Endodermal cell (in vitro differentiated cells): ENCODE results near the gene CTPS2. TPM values are rescaled to one million over a fixed set of nuclear protein-coding genes. Genes with fewer than 3 reads are reported as not detected.
A peak's percentile ranks its signal among the peaks of the same experiment; 100 is the strongest.
"Not testable (repeated sequence)": the region's sequence is repeated elsewhere in the genome, so short reads cannot be mapped to it uniquely, and the experiment has no call there.

Experiments
- DNase-seq: peaks from one replicate; pipeline ENCODE4 v3.0.0-alpha.2; 2017
- H3K27ac ChIP-seq: 2 replicates; pipeline ENCODE4 v1.5.1; 2013; ENCODE audit warnings: mild to moderate bottlenecking, low read depth, low read length, moderate library complexity
- H3K27me3 ChIP-seq: 2 replicates; pipeline ENCODE4 v1.6.1; 2013; ENCODE audit warnings: mild to moderate bottlenecking, low read length, moderate library complexity; ENCODE audit not compliant: insufficient read depth, control insufficient read depth, poor library complexity, severe bottlenecking
- H3K36me3 ChIP-seq: 2 replicates; pipeline ENCODE4 v1.7.0; 2013; ENCODE audit warnings: mild to moderate bottlenecking, low read length, moderate library complexity; ENCODE audit not compliant: control insufficient read depth, insufficient read depth
- H3K4me1 ChIP-seq: one replicate; pipeline ENCODE4 v1.7.0; 2013; ENCODE audit warnings: low read length; ENCODE audit not compliant: control insufficient read depth, insufficient read depth
- H3K4me3 ChIP-seq: 2 replicates; pipeline ENCODE4 v1.5.1; 2013; ENCODE audit warnings: mild to moderate bottlenecking, low read length, moderate library complexity
- H3K9ac ChIP-seq: 2 replicates; pipeline ENCODE4 v1.6.1; 2013; ENCODE audit warnings: mild to moderate bottlenecking, low read length, moderate library complexity; ENCODE audit not compliant: poor library complexity, severe bottlenecking; ENCODE audit errors: extremely low read depth
- H3K9me3 ChIP-seq: 2 replicates; pipeline ENCODE4 v1.6.1; 2013; ENCODE audit warnings: mild to moderate bottlenecking, low read length, moderate library complexity; ENCODE audit not compliant: control insufficient read depth
- H3K27ac Mint-ChIP-seq: 2 replicates; pipeline ENCODE4 v1.8.0; 2020; ENCODE audit warnings: mixed read lengths
- H3K27me3 Mint-ChIP-seq: 2 replicates; pipeline ENCODE4 v1.8.0; 2021; ENCODE audit warnings: mild to moderate bottlenecking, mixed read lengths; ENCODE audit not compliant: insufficient read depth
- H3K36me3 Mint-ChIP-seq: 2 replicates; pipeline ENCODE4 v1.8.0; 2020; ENCODE audit warnings: low read depth, mixed read lengths
- H3K4me1 Mint-ChIP-seq: 2 replicates; pipeline ENCODE4 v1.8.0; 2020; ENCODE audit warnings: mixed read lengths
- H3K4me3 Mint-ChIP-seq: 2 replicates; pipeline ENCODE4 v1.8.0; 2020; ENCODE audit warnings: mild to moderate bottlenecking, moderate library complexity, mixed read lengths
- H3K9me3 Mint-ChIP-seq: 2 replicates; pipeline ENCODE4 v1.8.0; 2020; ENCODE audit warnings: mild to moderate bottlenecking, mixed read lengths
- WGBS, 2 experiments: methylation state at CpG; one replicate each; pipeline versions ENCODE4 v1.1.5 to v1.1.7; 2013; ENCODE audit warnings: missing lambda C conversion rate in 2 of 2, mixed read lengths in 1 of 2; ENCODE audit not compliant: insufficient coverage in 1 of 2, insufficient read length in 1 of 2; 5-methylcytosine and 5-hydroxymethylcytosine counted together
- long read RNA-seq, 4 experiments: library from polyadenylated mRNA in 2 of 4; library from RNA in 1 of 4; library from capped mRNA in 1 of 4; stranded (forward) in 3 of 4; unstranded in 1 of 4; transcript quantifications; one replicate each; pipeline ENCODE4 v2.0.0, GENCODE V29; 2020 to 2021; ENCODE audit warnings: inconsistent platforms in 1 of 4
- polyA plus RNA-seq, 2 experiments: library from polyadenylated mRNA; stranded (reverse); fragments of 50-300 nt; gene quantifications; one replicate each; pipeline ENCODE4 v1.2.3, GENCODE V29; 2013
- total RNA-seq, 2 donors: library from RNA; stranded (reverse); fragmentation: NEBNext Ultra II Directional in 1 of 2; extraction: Animal tissue kit (Norgen Biotek cat#: 25700) in 1 of 2; gene quantifications; 2 replicates in 1 of 2; 3 replicates in 1 of 2; pipeline ENCODE4 v1.2.1, GENCODE V29; 2021
- TF ChIP-seq, protein P1 (sequence below): fragments of 200-600 bp; sonication (generic); conservative IDR thresholded peaks from 2 replicates; pipeline ENCODE4 v1.5.0; 2021; ENCODE audit warnings: antibody characterized with exemption, mild to moderate bottlenecking

The CTPS2 gene, protein sequence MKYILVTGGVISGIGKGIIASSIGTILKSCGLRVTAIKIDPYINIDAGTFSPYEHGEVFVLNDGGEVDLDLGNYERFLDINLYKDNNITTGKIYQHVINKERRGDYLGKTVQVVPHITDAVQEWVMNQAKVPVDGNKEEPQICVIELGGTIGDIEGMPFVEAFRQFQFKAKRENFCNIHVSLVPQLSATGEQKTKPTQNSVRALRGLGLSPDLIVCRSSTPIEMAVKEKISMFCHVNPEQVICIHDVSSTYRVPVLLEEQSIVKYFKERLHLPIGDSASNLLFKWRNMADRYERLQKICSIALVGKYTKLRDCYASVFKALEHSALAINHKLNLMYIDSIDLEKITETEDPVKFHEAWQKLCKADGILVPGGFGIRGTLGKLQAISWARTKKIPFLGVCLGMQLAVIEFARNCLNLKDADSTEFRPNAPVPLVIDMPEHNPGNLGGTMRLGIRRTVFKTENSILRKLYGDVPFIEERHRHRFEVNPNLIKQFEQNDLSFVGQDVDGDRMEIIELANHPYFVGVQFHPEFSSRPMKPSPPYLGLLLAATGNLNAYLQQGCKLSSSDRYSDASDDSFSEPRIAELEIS
- total RNA-seq = 10 to 100 TPM; 33.5 to 71.1 TPM
- 24.1 TPM for polyA plus RNA-seq (2013, experiment 1 of 2)
- 22.4 TPM for polyA plus RNA-seq (2013, experiment 2 of 2)
- long read RNA-seq, experiment 1, partial matches to known transcripts = 7 of 21 reads
- long read RNA-seq, experiment 1, other reads (novel, unspliced or antisense) = 10 of 21 reads
- long read RNA-seq, experiment 2, transcript CTPS2-202 (19 exons, 3,526 nt) = minor isoform, 23 of 96 reads
- long read RNA-seq, experiment 2, transcript CTPS2-201 (19 exons, 3,629 nt) = major isoform, 33 of 96 reads
- long read RNA-seq, experiment 2, partial matches to known transcripts = 6 of 96 reads
- long read RNA-seq, experiment 2, other reads (novel, unspliced or antisense) = 34 of 96 reads
- long read RNA-seq, experiment 3, transcript CTPS2-201 (19 exons, 3,629 nt) = minor isoform, 41 of 251 reads
- long read RNA-seq, experiment 3, transcript CTPS2-202 (19 exons, 3,526 nt) = major isoform, 112 of 251 reads
- long read RNA-seq, experiment 3, partial matches to known transcripts = 9 of 251 reads
- long read RNA-seq, experiment 3, other reads (novel, unspliced or antisense) = 88 of 251 reads
- long read RNA-seq, experiment 4, transcript CTPS2-202 (19 exons, 3,526 nt) = major isoform, 15 of 38 reads
- long read RNA-seq, experiment 4, transcript CTPS2-201 (19 exons, 3,629 nt) = minor isoform, 5 of 38 reads
- long read RNA-seq, experiment 4, partial matches to known transcripts = 8 of 38 reads
- long read RNA-seq, experiment 4, other reads (novel, unspliced or antisense) = 10 of 38 reads

DNA sequence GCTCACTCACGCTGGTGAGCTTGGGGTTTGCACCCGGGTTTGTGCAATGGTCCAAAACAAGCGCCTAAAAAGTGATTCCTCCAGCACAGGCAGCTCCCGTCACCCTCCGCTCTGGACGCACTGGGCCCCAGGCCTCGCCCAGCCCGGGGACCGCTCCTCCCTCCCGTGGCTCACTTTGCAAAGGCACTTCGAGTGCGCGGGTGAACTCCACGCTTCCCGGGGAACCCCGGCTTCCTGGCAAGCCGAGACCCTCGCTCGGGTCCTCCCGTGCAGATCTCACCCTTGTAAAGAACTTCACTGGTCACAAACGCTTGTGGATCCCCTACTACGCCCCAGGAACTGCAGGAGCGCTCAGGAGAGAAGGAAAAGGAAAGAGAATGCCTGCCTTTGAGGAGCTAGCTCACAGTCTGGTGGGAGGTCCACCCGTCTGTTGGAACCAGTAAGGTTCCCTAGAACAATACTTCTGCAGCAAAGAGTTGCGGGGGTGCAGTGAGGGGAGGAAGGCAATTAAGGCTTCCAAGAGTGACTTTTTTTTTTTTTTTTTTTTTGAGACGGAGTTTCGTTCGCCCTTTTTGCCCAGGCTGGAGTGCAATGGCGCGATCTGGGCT, at the start of gene CTPS2:
Gene CTPS2, minus strand, starts transcription at position 122 of the 608 bp plus-strand sequence. CDS start 9,767 bp downstream, outside the sequence.
- no peaks in the 10 kb centered on the region for H3K4me1 ChIP-seq
- peak within 1 kb of the TSS; percentile 95 for H3K27ac Mint-ChIP-seq
- peak within 1 kb of the TSS; percentile 87 for H3K4me3 Mint-ChIP-seq
- no peaks in the 10 kb centered on the region for H3K27me3 ChIP-seq
- DNase-seq = peak; percentile 90
- H3K4me1 Mint-ChIP-seq = peaks cover 14% of the 10 kb centered on the region
- TF ChIP-seq, protein P1, sequence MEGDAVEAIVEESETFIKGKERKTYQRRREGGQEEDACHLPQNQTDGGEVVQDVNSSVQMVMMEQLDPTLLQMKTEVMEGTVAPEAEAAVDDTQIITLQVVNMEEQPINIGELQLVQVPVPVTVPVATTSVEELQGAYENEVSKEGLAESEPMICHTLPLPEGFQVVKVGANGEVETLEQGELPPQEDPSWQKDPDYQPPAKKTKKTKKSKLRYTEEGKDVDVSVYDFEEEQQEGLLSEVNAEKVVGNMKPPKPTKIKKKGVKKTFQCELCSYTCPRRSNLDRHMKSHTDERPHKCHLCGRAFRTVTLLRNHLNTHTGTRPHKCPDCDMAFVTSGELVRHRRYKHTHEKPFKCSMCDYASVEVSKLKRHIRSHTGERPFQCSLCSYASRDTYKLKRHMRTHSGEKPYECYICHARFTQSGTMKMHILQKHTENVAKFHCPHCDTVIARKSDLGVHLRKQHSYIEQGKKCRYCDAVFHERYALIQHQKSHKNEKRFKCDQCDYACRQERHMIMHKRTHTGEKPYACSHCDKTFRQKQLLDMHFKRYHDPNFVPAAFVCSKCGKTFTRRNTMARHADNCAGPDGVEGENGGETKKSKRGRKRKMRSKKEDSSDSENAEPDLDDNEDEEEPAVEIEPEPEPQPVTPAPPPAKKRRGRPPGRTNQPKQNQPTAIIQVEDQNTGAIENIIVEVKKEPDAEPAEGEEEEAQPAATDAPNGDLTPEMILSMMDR = peak; percentile 49
- peaks cover under 1% of the 10 kb centered on the region for H3K36me3 ChIP-seq
- peak within 1 kb of the TSS; percentile 63 for H3K9ac ChIP-seq
- no peaks in the 10 kb centered on the region for H3K9me3 Mint-ChIP-seq
- peaks cover 15% of the 10 kb centered on the region for H3K36me3 Mint-ChIP-seq
- no peaks in the 10 kb centered on the region for H3K9me3 ChIP-seq
- H3K27me3 Mint-ChIP-seq = no peaks in the 10 kb centered on the region
- H3K27ac ChIP-seq = peak within 1 kb of the TSS; percentile 44
- peak within 1 kb of the TSS; percentile 83 for H3K4me3 ChIP-seq
- 12% methylated on average over 30 of the region's 30 CpGs; no CpG with 5 or more reads in 1 of the 2 experiments for WGBS, 2 experiments

- peaks cover 20% of the 10 kb centered on the region for H3K36me3 ChIP-seq
- not testable (repeated sequence) for H3K27ac Mint-ChIP-seq, H3K4me1 ChIP-seq, H3K27ac ChIP-seq, H3K4me1 Mint-ChIP-seq, H3K9ac ChIP-seq, H3K9me3 Mint-ChIP-seq, H3K4me3 ChIP-seq, H3K9me3 ChIP-seq, H3K27me3 ChIP-seq, DNase-seq, H3K4me3 Mint-ChIP-seq, H3K27me3 Mint-ChIP-seq
- 92% methylated on average over 2 of the region's 4 CpGs; no CpG with 5 or more reads in 1 of the 2 experiments for WGBS, 2 experiments
- peaks cover 34% of the 10 kb centered on the region for H3K36me3 Mint-ChIP-seq
Observed at GRCh38 chrX:16761500-16761899, 49.0 kb upstream of the CTPS2 start.

GRCh38 chrX:16756724-16757123, 44.3 kb upstream of the CTPS2 start:
- H3K27ac Mint-ChIP-seq = no peak overlapping the region
- H3K36me3 Mint-ChIP-seq = peaks cover 68% of the 10 kb centered on the region
- no peak overlapping the region for H3K27ac ChIP-seq

More at GRCh38 chrX:16756724-16757123, 44.3 kb upstream of the CTPS2 start:
- Mint-ChIP-seq H3K27me3 (no peaks in the 10 kb centered on the region), H3K4me3 (no peak overlapping the region), H3K4me1 (peaks cover 9% of the 10 kb centered on the region), H3K9me3 (no peaks in the 10 kb centered on the region)
- WGBS, 2 experiments = 95 to 100% methylated on average over 1 to 4 of the region's 4 CpGs
- Histone ChIP-seq H3K27me3 (no peaks in the 10 kb centered on the region), H3K4me1 (no peaks in the 10 kb centered on the region), H3K36me3 (peaks cover 37% of the 10 kb centered on the region), H3K4me3 (no peak overlapping the region), H3K9ac (no peak overlapping the region), H3K9me3 (no peaks in the 10 kb centered on the region)
- DNase-seq = no peak
- TF ChIP-seq, protein P1 = no peak
